Occipital lobe (tissue), 2 donors: ENCODE results near the gene RPTOR. TPM values are rescaled to one million over a fixed set of nuclear protein-coding genes. Genes with fewer than 3 reads are reported as not detected.

Experiments used
- DNase-seq: peaks from one replicate; lab custom pipeline; 2025; lab: John Stamatoyannopoulos, UW
- total RNA-seq: library from RNA; depleted of rRNA; stranded (reverse); fragments of >200 nt; gene quantifications from one replicate; pipeline ENCODE4 v1.2.3, GENCODE V29; 2014

The RPTOR gene
- total RNA-seq, 1 donor from 2014 or later: 14.2 TPM

- DNase-seq: no peak
Measured at GRCh38 chr17:80888276-80889160, 343.9 kb downstream of the RPTOR start.

GRCh38 chr17:80889231-80890195 lies 344.9 kb downstream of the RPTOR start:
- no peak for DNase-seq

GRCh38 chr17:80890196-80890920 lies 345.7 kb downstream of the RPTOR start:
- DNase-seq: no peak

GRCh38 chr17:80890921-80891396 lies 346.3 kb downstream of the RPTOR start:
- DNase-seq: no peak

GRCh38 chr17:80891397-80892018 lies 346.9 kb downstream of the RPTOR start:
- peak; percentile 52 for DNase-seq

GRCh38 chr17:80892019-80892855 lies 347.6 kb downstream of the RPTOR start:
- DNase-seq: peak; percentile 63

- peak; percentile 42 for DNase-seq
Measured at GRCh38 chr17:80892900-80893603, 348.4 kb downstream of the RPTOR start.

GRCh38 chr17:80893604-80894438 lies 349.2 kb downstream of the RPTOR start:
- no peak for DNase-seq

- no peak for DNase-seq
Measured at GRCh38 chr17:80894439-80894721, 349.7 kb downstream of the RPTOR start.

- DNase-seq: no peak
Measured at GRCh38 chr17:80894726-80895125, 350.1 kb downstream of the RPTOR start.

GRCh38 chr17:80895366-80895765 lies 350.7 kb downstream of the RPTOR start:
- DNase-seq: no peak

GRCh38 chr17:80898716-80899115 lies 354.1 kb downstream of the RPTOR start:
- no peak for DNase-seq

GRCh38 chr17:80899402-80900268 lies 355.0 kb downstream of the RPTOR start:
- DNase-seq: no peak

- DNase-seq: no peak
Measured at GRCh38 chr17:80901319-80901718, 356.7 kb downstream of the RPTOR start.

- no peak for DNase-seq
Measured at GRCh38 chr17:80902197-80902962, 357.7 kb downstream of the RPTOR start.

- no peak for DNase-seq
Measured at GRCh38 chr17:80902963-80903611, 358.4 kb downstream of the RPTOR start.
